HEK293T (cell line): Measurements from ENCODE around the gene MACROD2.

ENCODE experiments used
- ARNT ChIP-seq: fragments of 450-650 bp; IDR thresholded peaks from 2 replicates; pipeline ENCODE4 v1.6.1; 2017; ENCODE audit warnings: mild to moderate bottlenecking
- BHLHE40 ChIP-seq: fragments of 450-650 bp; IDR thresholded peaks from 2 replicates; pipeline ENCODE4 v1.6.1; 2016; ENCODE audit warnings: mild to moderate bottlenecking, moderate library complexity, borderline replicate concordance
- ELF4 ChIP-seq: fragments of 450-650 bp; IDR thresholded peaks from 2 replicates; pipeline ENCODE4 v1.6.1; 2017; ENCODE audit warnings: antibody characterized with exemption
- FOXK2 ChIP-seq: fragments of 450-650 bp; IDR thresholded peaks from 2 replicates; pipeline ENCODE4 v1.6.1; 2016; ENCODE audit warnings: mild to moderate bottlenecking
- FOXM1 ChIP-seq: fragments of 450-650 bp; IDR thresholded peaks from 2 replicates; pipeline ENCODE4 v1.6.1; 2017; ENCODE audit warnings: mild to moderate bottlenecking, borderline replicate concordance
- SP1 ChIP-seq: fragments of 450-650 bp; IDR thresholded peaks from 2 replicates; pipeline ENCODE4 v1.6.1; 2017

DNA sequence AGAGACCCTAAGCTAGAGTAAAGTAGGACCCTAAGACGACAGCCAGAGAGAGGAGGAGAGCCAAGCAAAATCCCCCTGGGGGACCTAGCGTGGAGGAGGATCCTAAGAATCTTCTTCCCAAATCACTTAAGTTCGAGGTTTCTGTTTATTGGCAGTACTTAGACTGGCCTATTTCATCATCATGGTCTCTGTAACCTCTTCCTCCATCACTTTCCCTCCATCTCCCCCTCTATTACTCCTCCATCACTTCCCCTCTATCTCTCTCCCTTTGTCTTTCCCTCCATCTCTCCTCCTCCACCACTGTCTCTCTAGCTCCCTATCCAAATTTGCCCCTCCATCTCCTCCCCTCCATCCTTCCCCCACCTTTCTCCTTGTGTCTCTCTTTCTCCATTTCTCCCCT is 1175.7 kb downstream of the MACROD2 start:
- no peak for TF ChIP-seq ELF4
- TF ChIP-seq FOXM1, result no peak
- no peak for TF ChIP-seq ARNT
- no peak for TF ChIP-seq BHLHE40
- TF ChIP-seq SP1, result no peak
- no peak for TF ChIP-seq FOXK2
